Tibial nerve (tissue), 4 donors: Measurements from ENCODE around the gene TMEM150C. TPM values are rescaled to one million over a fixed set of nuclear protein-coding genes. Genes with fewer than 3 reads are reported as not detected.

Experiments
- DNase-seq, 2 donors: peaks; one replicate each; pipeline ENCODE4 v3.0.0-alpha.2; 2019; ENCODE audit warnings: low spot score in 2 of 2
- H3K27ac ChIP-seq, 4 donors: fragments of 200-600 bp; sonication (generic) in 3 of 4; one replicate each; pipeline ENCODE4 v1.5.1; 2017 to 2019; ENCODE audit warnings: mild to moderate bottlenecking in 1 of 4
- H3K27me3 ChIP-seq, 2 donors: fragments of 200-600 bp; sonication (generic) in 1 of 2; one replicate each; pipeline versions ENCODE4 v1.5.1 to v1.6.0; 2017 to 2019
- H3K36me3 ChIP-seq, 3 donors: fragments of 200-600 bp; sonication (generic); one replicate each; pipeline ENCODE4 v1.5.1; 2018 to 2019
- H3K4me1 ChIP-seq, 4 donors: fragments of 200-600 bp; sonication (generic) in 3 of 4; one replicate each; pipeline ENCODE4 v1.5.1; 2017 to 2019
- H3K4me3 ChIP-seq, 4 donors: fragments of 200-600 bp; sonication (generic) in 3 of 4; one replicate each; pipeline ENCODE4 v1.5.1; 2017 to 2019; ENCODE audit warnings: mild to moderate bottlenecking in 1 of 4, moderate library complexity in 1 of 4
- H3K9me3 ChIP-seq, 4 donors: fragments of 200-600 bp; sonication (generic) in 3 of 4; one replicate each; pipeline ENCODE4 v1.5.1; 2017 to 2019
- EP300 ChIP-seq, 2 donors: sonication (generic); formaldehyde crosslinking; IDR thresholded peaks; one replicate each; pipeline ENCODE4 v1.6.1; 2017; ENCODE audit warnings: antibody characterized with exemption in 2 of 2, mild to moderate bottlenecking in 1 of 2
- POLR2A ChIP-seq, 2 donors: fragments of 450-650 bp; IDR thresholded peaks; one replicate each; pipeline ENCODE4 v1.6.1; 2017; ENCODE audit warnings: antibody characterized with exemption in 2 of 2, mild to moderate bottlenecking in 2 of 2, moderate library complexity in 2 of 2
- WGBS, 2 donors: methylation state at CpG; one replicate each; pipeline ENCODE4 v1.1.5; 2018; 5-methylcytosine and 5-hydroxymethylcytosine counted together
- total RNA-seq, 4 donors: library from RNA; depleted of rRNA; stranded (reverse); fragments of >200 nt; gene quantifications; one replicate each; pipeline ENCODE4 v1.1.0, GENCODE V29; 2016
- TF ChIP-seq, protein P1 (sequence below), 5 experiments: fragments of 200-600 bp in 3 of 5; fragments of 450-650 bp in 2 of 5; sonication (generic) in 3 of 5; IDR thresholded peaks; one replicate each; pipeline ENCODE4 v1.5.1; 2016 to 2019; ENCODE audit warnings: antibody characterized with exemption in 5 of 5, mild to moderate bottlenecking in 3 of 5, moderate library complexity in 2 of 5

TMEM150C gene
- total RNA-seq, 4 donors from 2014 or later, result 6.3 to 44.9 (median 16.0) TPM

DNA sequence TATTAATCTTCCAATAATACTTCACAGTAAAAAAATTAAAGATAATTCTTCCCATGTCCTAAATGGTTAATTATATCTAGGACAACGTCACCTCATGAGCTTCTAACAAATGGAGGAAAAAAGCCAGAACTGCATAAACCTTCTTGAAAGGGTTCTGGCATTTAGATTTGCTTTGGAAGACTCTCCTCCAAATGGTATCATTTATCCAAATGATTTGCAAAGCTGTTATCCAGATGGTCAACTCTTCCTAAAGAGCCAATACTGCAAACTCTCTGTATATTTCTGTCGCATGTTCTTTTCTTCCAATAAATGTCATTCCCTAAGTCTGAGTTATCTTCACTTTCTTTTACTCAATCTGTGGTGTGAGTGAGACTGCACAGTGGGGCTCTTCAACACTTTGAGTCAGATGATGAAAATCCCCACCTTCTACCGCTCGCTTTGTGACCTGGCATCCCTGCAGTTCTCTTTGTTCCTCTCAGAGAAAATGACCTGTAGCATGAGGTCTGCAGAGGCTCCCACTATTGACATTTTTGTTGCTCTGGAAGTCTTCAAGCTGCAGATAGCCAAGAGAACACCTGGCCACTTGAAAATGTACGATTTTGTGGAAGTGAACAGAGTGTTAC lies 52.9 kb downstream of the TMEM150C start:
- WGBS, 2 donors, result 66 to 70% methylated on average over 5 of the region's 5 CpGs
- Histone ChIP-seq H3K36me3 (no peaks in the 10 kb centered on the region), H3K9me3 (no peaks in the 10 kb centered on the region), H3K27me3 (no peaks in the 10 kb centered on the region), H3K4me3 (no peak overlapping the region), H3K27ac (no peak overlapping the region), H3K4me1 (no peaks in the 10 kb centered on the region)
- no peak for DNase-seq
- TF ChIP-seq, protein P1, sequence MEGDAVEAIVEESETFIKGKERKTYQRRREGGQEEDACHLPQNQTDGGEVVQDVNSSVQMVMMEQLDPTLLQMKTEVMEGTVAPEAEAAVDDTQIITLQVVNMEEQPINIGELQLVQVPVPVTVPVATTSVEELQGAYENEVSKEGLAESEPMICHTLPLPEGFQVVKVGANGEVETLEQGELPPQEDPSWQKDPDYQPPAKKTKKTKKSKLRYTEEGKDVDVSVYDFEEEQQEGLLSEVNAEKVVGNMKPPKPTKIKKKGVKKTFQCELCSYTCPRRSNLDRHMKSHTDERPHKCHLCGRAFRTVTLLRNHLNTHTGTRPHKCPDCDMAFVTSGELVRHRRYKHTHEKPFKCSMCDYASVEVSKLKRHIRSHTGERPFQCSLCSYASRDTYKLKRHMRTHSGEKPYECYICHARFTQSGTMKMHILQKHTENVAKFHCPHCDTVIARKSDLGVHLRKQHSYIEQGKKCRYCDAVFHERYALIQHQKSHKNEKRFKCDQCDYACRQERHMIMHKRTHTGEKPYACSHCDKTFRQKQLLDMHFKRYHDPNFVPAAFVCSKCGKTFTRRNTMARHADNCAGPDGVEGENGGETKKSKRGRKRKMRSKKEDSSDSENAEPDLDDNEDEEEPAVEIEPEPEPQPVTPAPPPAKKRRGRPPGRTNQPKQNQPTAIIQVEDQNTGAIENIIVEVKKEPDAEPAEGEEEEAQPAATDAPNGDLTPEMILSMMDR (IDR thresholded peaks at IDR 0.05), result no peak
- no peak for TF ChIP-seq POLR2A (IDR thresholded peaks at IDR 0.05)
- TF ChIP-seq EP300 (IDR thresholded peaks at IDR 0.05), result no peak

DNA sequence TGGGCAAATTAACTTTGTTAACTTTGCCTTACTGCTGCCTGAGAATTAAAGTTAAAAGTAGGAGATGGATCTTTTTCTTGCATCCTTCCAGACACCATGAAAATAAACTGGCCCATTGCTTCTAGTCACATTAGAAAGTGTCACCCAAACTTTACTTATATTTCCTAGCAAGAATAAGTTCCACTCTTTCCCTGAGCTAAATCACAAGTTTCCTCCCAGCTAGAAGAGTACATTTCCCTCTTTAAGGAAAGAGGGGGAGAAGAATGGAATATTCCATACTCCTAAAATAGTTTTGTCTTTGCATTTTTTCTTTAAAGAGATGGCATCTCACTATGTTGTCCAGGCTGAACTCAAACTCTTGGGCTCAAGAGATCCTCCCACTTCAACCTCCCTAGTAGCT lies 53.8 kb downstream of the TMEM150C start:
- H3K27me3 ChIP-seq, result no peaks in the 10 kb centered on the region
- TF ChIP-seq EP300 (IDR thresholded peaks at IDR 0.05) (no peak), POLR2A (IDR thresholded peaks at IDR 0.05) (no peak)
- TF ChIP-seq, protein P1 (IDR thresholded peaks at IDR 0.05), result no peak
- DNase-seq, result no peak
- H3K36me3 ChIP-seq, result no peaks in the 10 kb centered on the region
- no peak overlapping the region for H3K27ac ChIP-seq
- no peaks in the 10 kb centered on the region for H3K9me3 ChIP-seq
- H3K4me1 ChIP-seq, result no peaks in the 10 kb centered on the region
- H3K4me3 ChIP-seq, result no peak overlapping the region

GRCh38 chr4:82501154-82501442 lies 60.7 kb downstream of the TMEM150C start:
- H3K4me3 ChIP-seq, result no peak overlapping the region
- TF ChIP-seq, protein P1 (IDR thresholded peaks at IDR 0.05), result no peak
- TF ChIP-seq EP300 (IDR thresholded peaks at IDR 0.05) (no peak), POLR2A (IDR thresholded peaks at IDR 0.05) (no peak)
- no peaks in the 10 kb centered on the region for H3K36me3 ChIP-seq
- H3K27ac ChIP-seq, result no peak overlapping the region
- DNase-seq, result no peak
- H3K4me1 ChIP-seq, result no peaks in the 10 kb centered on the region
- no peaks in the 10 kb centered on the region for H3K27me3 ChIP-seq
- WGBS, 2 donors, result 78 to 93% methylated on average over 2 of the region's 2 CpGs
- H3K9me3 ChIP-seq, result no peaks in the 10 kb centered on the region

- 46 to 53% methylated on average over 5 of the region's 5 CpGs for WGBS, 2 donors
- TF ChIP-seq EP300 (IDR thresholded peaks at IDR 0.05), result no peak
- TF ChIP-seq, protein P1 (IDR thresholded peaks at IDR 0.05), result no peak
- no peak for TF ChIP-seq POLR2A (IDR thresholded peaks at IDR 0.05)
- H3K27me3 ChIP-seq, result no peaks in the 10 kb centered on the region
- no peak overlapping the region for H3K27ac ChIP-seq
- H3K4me3 ChIP-seq, result no peak overlapping the region
- no peaks in the 10 kb centered on the region for H3K9me3 ChIP-seq
- no peaks in the 10 kb centered on the region for H3K36me3 ChIP-seq
- DNase-seq, result no peak
- no peaks in the 10 kb centered on the region for H3K4me1 ChIP-seq
These were observed 61.2 kb downstream of the TMEM150C start for GRCh38 chr4:82500435-82501153.

DNA sequence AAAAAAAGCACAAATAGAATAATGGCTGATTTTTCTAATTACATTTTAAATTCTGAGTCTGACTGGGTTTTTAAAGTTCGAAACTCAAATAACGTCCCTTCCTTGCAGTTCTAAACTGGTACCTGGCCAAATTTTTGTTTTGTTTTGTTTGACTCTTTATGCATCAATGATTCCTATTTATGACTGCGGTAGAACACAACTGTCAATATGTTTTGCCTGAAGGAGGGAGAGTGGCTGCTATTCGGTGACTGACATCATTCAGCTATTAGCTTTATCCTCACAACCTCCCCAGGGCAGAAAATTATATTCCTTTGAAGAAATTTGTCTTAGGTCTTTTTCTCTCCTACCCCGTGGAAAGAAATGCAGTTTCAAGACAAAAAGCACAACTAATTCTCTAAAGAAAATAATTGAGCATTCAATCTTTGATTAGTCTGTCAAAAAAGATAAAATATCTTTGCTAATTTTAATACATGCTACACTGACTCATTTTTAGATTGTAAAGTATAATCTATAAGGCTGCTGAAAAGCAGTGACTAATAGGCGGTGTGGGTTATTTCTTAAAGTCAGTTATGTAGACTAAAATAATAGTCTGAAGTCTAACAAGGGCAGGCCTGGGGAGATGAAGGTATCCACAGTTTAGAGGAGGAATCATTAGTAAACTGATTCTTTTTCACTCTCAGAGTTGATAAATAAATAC lies 61.9 kb downstream of the TMEM150C start:
- H3K4me1 ChIP-seq, result no peaks in the 10 kb centered on the region
- WGBS, 2 donors, result 62% methylated on average over 6 of the region's 6 CpGs

More for the DNA sequence above, 61.9 kb downstream of the TMEM150C start:
- no peaks in the 10 kb centered on the region for H3K36me3 ChIP-seq
- H3K4me3 ChIP-seq, result no peak overlapping the region
- no peak for TF ChIP-seq POLR2A (IDR thresholded peaks at IDR 0.05)
- no peak for TF ChIP-seq EP300 (IDR thresholded peaks at IDR 0.05)
- TF ChIP-seq, protein P1 (IDR thresholded peaks at IDR 0.05), result no peak
- no peak overlapping the region for H3K27ac ChIP-seq
- no peaks in the 10 kb centered on the region for H3K27me3 ChIP-seq
- no peaks in the 10 kb centered on the region for H3K9me3 ChIP-seq
- DNase-seq, result no peak
